Suprapubic skin (tissue), 4 donors: ENCODE measurements around the gene WDR27. TPM values are rescaled to one million over a fixed set of nuclear protein-coding genes. Genes with fewer than 3 reads are reported as not detected.

Experiments used
- DNase-seq, 2 donors: peaks; one replicate each; pipeline ENCODE4 v3.0.0-alpha.2; 2019; ENCODE audit warnings: low spot score in 2 of 2
- H3K27ac ChIP-seq: fragments of 200-600 bp; sonication (generic); one replicate; pipeline ENCODE4 v1.5.1; 2019
- H3K27me3 ChIP-seq: fragments of 200-600 bp; sonication (generic); one replicate; pipeline ENCODE4 v1.5.1; 2019
- H3K36me3 ChIP-seq: fragments of 200-600 bp; sonication (generic); one replicate; pipeline ENCODE4 v1.5.1; 2019
- H3K4me1 ChIP-seq: fragments of 200-600 bp; sonication (generic); one replicate; pipeline ENCODE4 v1.5.1; 2019
- H3K4me3 ChIP-seq: fragments of 200-600 bp; sonication (generic); one replicate; pipeline ENCODE4 v1.5.1; 2019; ENCODE audit warnings: mild to moderate bottlenecking
- H3K9me3 ChIP-seq: fragments of 200-600 bp; sonication (generic); one replicate; pipeline ENCODE4 v1.5.1; 2019
- EP300 ChIP-seq: sonication (generic); formaldehyde crosslinking; IDR thresholded peaks from one replicate; pipeline ENCODE4 v1.6.1; 2017; ENCODE audit warnings: antibody characterized with exemption
- POLR2A ChIP-seq, 2 donors: fragments of 450-650 bp; IDR thresholded peaks; one replicate each; pipeline ENCODE4 v1.6.1; 2017; ENCODE audit warnings: antibody characterized with exemption in 2 of 2, mild to moderate bottlenecking in 2 of 2, moderate library complexity in 2 of 2
- POLR2AphosphoS5 ChIP-seq, 3 donors: sonication (generic); formaldehyde crosslinking; IDR thresholded peaks; one replicate each; pipeline ENCODE4 v1.6.1; 2017; ENCODE audit warnings: antibody characterized with exemption in 3 of 3
- WGBS: methylation state at CpG from one replicate; pipeline ENCODE4 v1.1.5; 2018; 5-methylcytosine and 5-hydroxymethylcytosine counted together
- total RNA-seq, 4 donors: library from RNA; depleted of rRNA; stranded (reverse); fragments of >200 nt; gene quantifications; one replicate each; pipeline ENCODE4 v1.1.0, GENCODE V29; 2016
- TF ChIP-seq, protein P1 (sequence below), 2 donors: fragments of 200-600 bp in 1 of 2; fragments of 450-650 bp in 1 of 2; sonication (generic) in 1 of 2; IDR thresholded peaks; one replicate each; pipeline ENCODE4 v1.5.1; 2016 to 2019; ENCODE audit warnings: antibody characterized with exemption in 2 of 2, mild to moderate bottlenecking in 1 of 2, moderate library complexity in 1 of 2

WDR27 gene
- total RNA-seq, 4 donors from 2014 or later = 17.3 to 59.4 (median 26.6) TPM

DNA sequence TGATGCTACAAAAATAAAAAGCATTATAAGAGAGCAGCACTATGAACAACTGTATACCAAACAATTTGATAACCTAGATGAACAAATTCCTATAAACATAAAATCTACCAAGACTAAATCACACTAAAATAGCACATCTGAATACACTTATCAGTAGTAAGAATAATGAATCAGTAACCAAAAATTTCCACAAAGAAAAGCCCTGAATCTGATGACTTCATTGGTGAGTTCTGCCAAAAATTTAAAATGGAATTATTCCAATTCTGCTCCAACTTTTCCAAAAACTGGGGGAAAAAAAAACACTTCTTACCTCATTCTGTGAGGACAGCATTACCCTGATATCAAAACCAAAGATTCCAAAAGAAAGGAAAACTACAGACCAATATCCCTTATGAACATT, 206.2 kb downstream of the WDR27 start:
- no peak overlapping the region for H3K27ac ChIP-seq
- DNase-seq = no peak
- H3K4me3 ChIP-seq = no peak overlapping the region
- no peak for TF ChIP-seq POLR2A (IDR thresholded peaks at IDR 0.05)
- TF ChIP-seq, protein P1, sequence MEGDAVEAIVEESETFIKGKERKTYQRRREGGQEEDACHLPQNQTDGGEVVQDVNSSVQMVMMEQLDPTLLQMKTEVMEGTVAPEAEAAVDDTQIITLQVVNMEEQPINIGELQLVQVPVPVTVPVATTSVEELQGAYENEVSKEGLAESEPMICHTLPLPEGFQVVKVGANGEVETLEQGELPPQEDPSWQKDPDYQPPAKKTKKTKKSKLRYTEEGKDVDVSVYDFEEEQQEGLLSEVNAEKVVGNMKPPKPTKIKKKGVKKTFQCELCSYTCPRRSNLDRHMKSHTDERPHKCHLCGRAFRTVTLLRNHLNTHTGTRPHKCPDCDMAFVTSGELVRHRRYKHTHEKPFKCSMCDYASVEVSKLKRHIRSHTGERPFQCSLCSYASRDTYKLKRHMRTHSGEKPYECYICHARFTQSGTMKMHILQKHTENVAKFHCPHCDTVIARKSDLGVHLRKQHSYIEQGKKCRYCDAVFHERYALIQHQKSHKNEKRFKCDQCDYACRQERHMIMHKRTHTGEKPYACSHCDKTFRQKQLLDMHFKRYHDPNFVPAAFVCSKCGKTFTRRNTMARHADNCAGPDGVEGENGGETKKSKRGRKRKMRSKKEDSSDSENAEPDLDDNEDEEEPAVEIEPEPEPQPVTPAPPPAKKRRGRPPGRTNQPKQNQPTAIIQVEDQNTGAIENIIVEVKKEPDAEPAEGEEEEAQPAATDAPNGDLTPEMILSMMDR (IDR thresholded peaks at IDR 0.05) = no peak
- no peak for TF ChIP-seq POLR2AphosphoS5 (IDR thresholded peaks at IDR 0.05)
- H3K4me1 ChIP-seq = peaks cover 5% of the 10 kb centered on the region
- H3K36me3 ChIP-seq = no peaks in the 10 kb centered on the region
- H3K9me3 ChIP-seq = peaks cover 5% of the 10 kb centered on the region
- H3K27me3 ChIP-seq = no peaks in the 10 kb centered on the region

- TF ChIP-seq POLR2A (IDR thresholded peaks at IDR 0.05) = no peak
- TF ChIP-seq, protein P1 (IDR thresholded peaks at IDR 0.05) = no peak
- TF ChIP-seq EP300 = no peak
- no peak for TF ChIP-seq POLR2AphosphoS5 (IDR thresholded peaks at IDR 0.05)
- no peak overlapping the region for H3K27ac ChIP-seq
- H3K9me3 ChIP-seq = peaks cover 5% of the 10 kb centered on the region
- WGBS = 100% methylated on average over 3 of the region's 3 CpGs
- H3K36me3 ChIP-seq = no peaks in the 10 kb centered on the region
- H3K4me1 ChIP-seq = peaks cover 12% of the 10 kb centered on the region
- no peak for DNase-seq
- H3K4me3 ChIP-seq = no peak overlapping the region
- H3K27me3 ChIP-seq = no peaks in the 10 kb centered on the region
These were observed 207.8 kb downstream of the WDR27 start for GRCh38 chr6:169494038-169494437.

DNA sequence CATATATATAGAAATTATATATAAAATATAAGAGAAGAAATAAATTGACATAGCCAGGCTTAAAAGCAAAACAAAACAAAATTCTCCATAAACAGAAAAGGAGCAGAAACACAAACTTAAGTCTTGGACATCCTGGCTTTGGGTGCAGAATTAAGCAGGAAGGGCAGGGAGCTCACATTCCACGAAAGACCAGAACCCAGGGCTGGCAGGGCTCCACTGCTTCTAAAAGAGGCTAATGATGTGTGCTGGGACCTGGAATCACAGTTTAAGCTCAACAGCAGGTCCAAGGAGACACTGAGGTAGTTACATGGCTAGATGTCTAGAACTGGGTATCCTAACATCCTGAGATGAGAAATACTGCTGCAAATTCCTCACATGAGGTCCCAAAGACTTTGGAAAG, 210.3 kb downstream of the WDR27 start:
- H3K27me3 ChIP-seq = no peaks in the 10 kb centered on the region
- peak overlapping the region; percentile 1 for H3K27ac ChIP-seq
- 61% methylated on average over 1 of the region's 1 CpG for WGBS

GRCh38 chr6:169490830-169491229, 211.0 kb downstream of the WDR27 start:
- no peak for TF ChIP-seq POLR2AphosphoS5 (IDR thresholded peaks at IDR 0.05)
- TF ChIP-seq, protein P1 (IDR thresholded peaks at IDR 0.05) = no peak
- no peak for TF ChIP-seq POLR2A (IDR thresholded peaks at IDR 0.05)
- no peak for TF ChIP-seq EP300
- H3K4me3 ChIP-seq = no peak overlapping the region
- no peak for DNase-seq
- WGBS = 59% methylated on average over 5 of the region's 5 CpGs
- peak overlapping the region; percentile 76 for H3K27ac ChIP-seq
- peaks cover 16% of the 10 kb centered on the region for H3K4me1 ChIP-seq
- peaks cover under 1% of the 10 kb centered on the region for H3K9me3 ChIP-seq
- H3K36me3 ChIP-seq = no peaks in the 10 kb centered on the region
- no peaks in the 10 kb centered on the region for H3K27me3 ChIP-seq

More for the DNA sequence above, 210.3 kb downstream of the WDR27 start:
- H3K36me3 ChIP-seq = no peaks in the 10 kb centered on the region
- no peak for DNase-seq
- H3K4me3 ChIP-seq = no peak overlapping the region
- H3K9me3 ChIP-seq = peaks cover 5% of the 10 kb centered on the region
- peaks cover 16% of the 10 kb centered on the region for H3K4me1 ChIP-seq
- no peak for TF ChIP-seq EP300
- TF ChIP-seq, protein P1 (IDR thresholded peaks at IDR 0.05) = no peak
- TF ChIP-seq POLR2AphosphoS5 (IDR thresholded peaks at IDR 0.05) = no peak
- TF ChIP-seq POLR2A (IDR thresholded peaks at IDR 0.05) = no peak

- TF ChIP-seq, protein P1 (IDR thresholded peaks at IDR 0.05) = no peak
- peak in 1 of 3 donors; percentile 10 for TF ChIP-seq POLR2AphosphoS5 (IDR thresholded peaks at IDR 0.05)
- TF ChIP-seq POLR2A (IDR thresholded peaks at IDR 0.05) = no peak
- no peak for TF ChIP-seq EP300
- H3K27me3 ChIP-seq = no peaks in the 10 kb centered on the region
- no peak for DNase-seq
- peak overlapping the region; percentile 76 for H3K27ac ChIP-seq
- WGBS = 78% methylated on average over 6 of the region's 6 CpGs
- H3K36me3 ChIP-seq = no peaks in the 10 kb centered on the region
- no peak overlapping the region for H3K4me3 ChIP-seq
- no peaks in the 10 kb centered on the region for H3K9me3 ChIP-seq
- peaks cover 16% of the 10 kb centered on the region for H3K4me1 ChIP-seq
These were observed 211.6 kb downstream of the WDR27 start for GRCh38 chr6:169490246-169490641.
